NK-92 (cell line): Measurements from ENCODE around the gene UACA.

ENCODE experiments used
- DNase-seq: peaks from one replicate; lab custom pipeline; 2025; ENCODE audit not compliant: unreplicated experiment; lab: John Stamatoyannopoulos, UW

The UACA gene

DNA sequence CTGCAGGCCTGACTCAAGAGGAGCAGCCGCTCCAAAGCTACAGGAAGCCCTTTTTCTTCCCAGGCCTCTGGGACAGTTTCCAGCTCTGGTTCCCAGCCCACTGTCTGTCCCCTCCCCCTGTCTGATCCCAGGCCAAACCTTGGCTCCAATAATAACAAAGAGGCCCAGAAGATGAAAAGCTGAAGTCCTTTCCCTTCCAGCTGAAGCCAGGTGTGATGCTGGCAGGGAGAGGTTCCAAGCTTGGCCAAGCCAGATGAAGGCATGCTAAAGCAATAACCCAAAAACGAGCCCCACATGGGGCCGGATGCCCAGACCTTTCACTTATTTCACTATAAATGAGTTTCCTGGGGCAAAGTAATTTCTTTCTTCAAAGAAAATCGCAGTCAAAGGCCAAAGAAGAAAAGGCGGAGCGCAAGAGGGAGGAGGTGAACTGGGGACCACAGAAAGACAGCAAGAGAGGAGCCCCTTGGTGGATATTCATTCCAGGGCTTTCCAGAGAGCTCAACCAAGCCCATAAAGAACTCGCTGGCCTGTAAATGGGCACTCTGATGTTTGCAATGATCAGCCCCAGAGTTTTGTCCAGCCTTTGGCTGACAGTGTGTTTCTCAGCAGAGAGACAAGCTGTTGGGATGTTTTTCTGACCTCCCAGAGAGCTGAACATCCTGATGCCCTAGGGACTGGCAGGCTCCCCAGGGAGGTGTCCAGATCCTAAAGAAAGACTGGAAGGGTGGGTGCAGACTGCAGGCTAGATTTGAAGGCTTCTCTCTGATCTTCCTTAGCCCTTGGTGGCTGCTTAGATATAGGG is 157.6 kb downstream of the UACA start:
- DNase-seq, result no peak

DNA sequence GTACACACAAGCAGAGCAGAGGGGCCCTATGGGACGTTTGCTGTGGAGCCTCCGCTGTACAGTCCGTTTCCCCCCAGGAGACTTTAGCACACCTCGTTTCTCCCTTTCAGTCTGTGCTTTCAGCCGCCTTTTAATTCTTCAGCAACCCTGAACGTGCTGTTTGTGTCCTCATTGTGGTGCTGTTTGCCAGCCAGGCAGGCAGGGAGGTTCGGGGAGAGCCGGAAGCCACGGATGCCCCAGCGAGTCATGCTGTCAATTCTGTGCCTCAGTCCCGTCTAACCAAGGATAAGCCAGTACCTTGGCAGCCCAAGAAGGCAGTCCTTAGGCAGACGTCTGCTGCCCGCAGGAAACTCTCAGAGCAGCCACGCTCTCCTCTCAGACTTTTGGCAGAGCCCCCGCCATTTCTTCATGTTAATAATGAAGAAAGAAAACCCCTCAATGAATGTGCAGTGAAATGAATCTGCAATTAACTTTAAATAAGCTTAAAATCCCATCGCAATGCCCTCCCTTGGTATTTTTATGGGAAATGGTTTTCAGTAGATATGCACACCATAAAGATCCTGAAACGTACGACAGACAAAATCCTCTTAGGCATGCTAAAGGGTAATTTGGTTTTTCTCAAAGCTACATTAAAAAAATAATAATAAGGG is 158.6 kb downstream of the UACA start:
- DNase-seq, result no peak
